Measurements from ENCODE around the gene ZSCAN25. TPM values are rescaled to one million over a fixed set of nuclear protein-coding genes. Genes with fewer than 3 reads are reported as not detected.
"Not testable (repeated sequence)": the region's sequence is repeated elsewhere in the genome, so short reads cannot be mapped to it uniquely, and the experiment has no call there.

ZSCAN25 gene
- total RNA-seq, 1 donor from 2014 or later: 11.0 TPM

GRCh38 chr7:99639267-99639666, 22.5 kb downstream of the ZSCAN25 start:
- Histone ChIP-seq H3K9me3 (ENCODE audit: control insufficient read depth in 3 of 3, low read length in 3 of 3) (no peaks in the 10 kb centered on the region), H3K4me1 (ENCODE audit: control insufficient read depth in 3 of 3, insufficient read depth in 3 of 3, low read length in 3 of 3) (no peaks in the 10 kb centered on the region)

GRCh38 chr7:99642027-99642426, 25.3 kb downstream of the ZSCAN25 start:
- Histone ChIP-seq H3K9me3 (ENCODE audit: control insufficient read depth in 3 of 3, low read length in 3 of 3) (no peaks in the 10 kb centered on the region), H3K27me3 (ENCODE audit: control insufficient read depth in 3 of 3, insufficient read depth in 3 of 3, low read length in 3 of 3) (no peaks in the 10 kb centered on the region), H3K36me3 (ENCODE audit: control insufficient read depth in 3 of 3, insufficient read depth in 3 of 3, low read length in 3 of 3) (peaks cover 7 to 18% (median 18%) of the 10 kb centered on the region in 3 donors), H3K4me1 (ENCODE audit: control insufficient read depth in 3 of 3, insufficient read depth in 3 of 3, low read length in 3 of 3) (no peaks in the 10 kb centered on the region), H3K27ac (ENCODE audit: low read depth, low read length) (no peak overlapping the region), H3K9ac (ENCODE audit: low read depth in 1 of 3, low read length in 3 of 3) (no peak overlapping the region), H3K4me3 (ENCODE audit: low read length in 3 of 3) (no peak overlapping the region)

More at GRCh38 chr7:99639267-99639666, 22.5 kb downstream of the ZSCAN25 start:
- Histone ChIP-seq H3K27me3 (ENCODE audit: control insufficient read depth in 3 of 3, insufficient read depth in 3 of 3, low read length in 3 of 3) (no peaks in the 10 kb centered on the region), H3K27ac (ENCODE audit: low read depth, low read length) (no peak overlapping the region), H3K9ac (ENCODE audit: low read depth in 1 of 3, low read length in 3 of 3) (no peak overlapping the region), H3K4me3 (ENCODE audit: low read length in 3 of 3) (no peak overlapping the region), H3K36me3 (ENCODE audit: control insufficient read depth in 3 of 3, insufficient read depth in 3 of 3, low read length in 3 of 3) (peaks cover 3 to 17% (median 15%) of the 10 kb centered on the region in 3 donors)

DNA sequence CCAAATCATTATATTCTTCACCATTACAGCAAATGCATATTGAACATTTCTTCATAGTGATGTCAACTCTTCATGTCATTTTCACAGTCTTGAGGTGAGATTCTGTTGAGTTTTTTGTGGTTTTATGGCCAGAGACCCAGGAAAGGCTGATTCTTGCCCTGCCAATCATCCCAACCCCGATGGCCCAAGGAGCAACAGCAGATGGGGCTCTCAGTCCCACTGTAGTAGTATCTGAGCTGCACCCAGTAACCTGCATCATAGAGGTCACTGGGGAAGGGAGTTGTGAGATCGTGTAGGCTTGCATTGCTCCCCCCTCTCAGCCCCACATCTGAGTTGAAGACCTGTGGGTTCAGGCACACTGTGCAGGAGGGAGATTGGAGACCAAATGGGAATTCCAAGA, 26.7 kb downstream of the ZSCAN25 start:
- Histone ChIP-seq H3K27ac (ENCODE audit: low read depth, low read length) (no peak overlapping the region), H3K9me3 (ENCODE audit: control insufficient read depth in 3 of 3, low read length in 3 of 3) (no peaks in the 10 kb centered on the region), H3K36me3 (ENCODE audit: control insufficient read depth in 3 of 3, insufficient read depth in 3 of 3, low read length in 3 of 3) (peaks cover 5 to 19% (median 15%) of the 10 kb centered on the region in 3 donors), H3K9ac (ENCODE audit: low read depth in 1 of 3, low read length in 3 of 3) (no peak overlapping the region), H3K4me1 (ENCODE audit: control insufficient read depth in 3 of 3, insufficient read depth in 3 of 3, low read length in 3 of 3) (no peaks in the 10 kb centered on the region), H3K27me3 (ENCODE audit: control insufficient read depth in 3 of 3, insufficient read depth in 3 of 3, low read length in 3 of 3) (no peaks in the 10 kb centered on the region), H3K4me3 (ENCODE audit: low read length in 3 of 3) (no peak overlapping the region)

DNA sequence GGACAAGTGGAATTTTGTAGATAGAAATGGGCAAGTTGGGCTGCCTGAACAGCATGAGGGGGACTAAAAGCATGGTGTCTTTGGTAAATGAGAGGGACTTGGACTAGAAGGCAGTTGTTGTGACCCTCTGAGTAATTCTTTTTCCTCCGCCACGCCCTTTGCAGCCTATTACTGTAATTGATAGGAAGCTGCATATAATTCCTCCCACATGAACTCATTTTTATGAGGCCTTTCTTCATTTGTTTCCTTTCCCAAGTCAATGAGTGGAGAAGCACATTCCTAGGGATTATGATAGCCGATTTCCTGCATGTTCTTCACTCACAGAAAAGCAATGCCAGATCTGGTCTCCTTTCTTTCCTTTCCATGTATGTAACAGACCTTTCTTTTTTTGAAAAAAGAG, 27.7 kb downstream of the ZSCAN25 start:
- no peak overlapping the region for H3K9ac ChIP-seq (ENCODE audit: low read depth in 1 of 3, low read length in 3 of 3)
- H3K4me3 ChIP-seq (ENCODE audit: low read length in 3 of 3): no peak overlapping the region

DNA sequence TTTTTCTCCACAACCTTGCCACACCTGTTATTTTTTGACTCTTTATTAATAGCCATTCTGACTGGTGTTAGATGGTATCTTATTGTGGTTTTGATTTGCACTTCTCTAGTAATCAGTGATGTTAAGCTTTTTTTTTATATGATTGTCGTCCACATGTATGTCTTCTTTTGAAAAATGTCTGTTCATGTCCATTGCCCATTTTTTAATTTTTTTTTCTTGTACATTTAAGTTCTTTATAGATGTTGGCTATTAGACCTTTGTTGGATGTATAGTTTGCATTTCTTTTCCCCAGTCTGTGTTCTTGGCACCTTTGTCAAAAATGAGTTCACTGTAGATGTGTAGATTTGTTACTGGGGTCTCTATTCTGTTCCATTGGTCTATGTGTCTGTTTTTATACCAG, 28.8 kb downstream of the ZSCAN25 start:
- H3K27ac ChIP-seq (ENCODE audit: low read depth, low read length): no peak overlapping the region
- peaks cover 4 to 13% (median 10%) of the 10 kb centered on the region in 3 donors for H3K36me3 ChIP-seq (ENCODE audit: control insufficient read depth in 3 of 3, insufficient read depth in 3 of 3, low read length in 3 of 3)
- no peak overlapping the region for H3K4me3 ChIP-seq (ENCODE audit: low read length in 3 of 3)
- no peaks in the 10 kb centered on the region for H3K9me3 ChIP-seq (ENCODE audit: control insufficient read depth in 3 of 3, low read length in 3 of 3)
- H3K27me3 ChIP-seq (ENCODE audit: control insufficient read depth in 3 of 3, insufficient read depth in 3 of 3, low read length in 3 of 3): no peaks in the 10 kb centered on the region
- no peaks in the 10 kb centered on the region for H3K4me1 ChIP-seq (ENCODE audit: control insufficient read depth in 3 of 3, insufficient read depth in 3 of 3, low read length in 3 of 3)
- no peak overlapping the region for H3K9ac ChIP-seq (ENCODE audit: low read depth in 1 of 3, low read length in 3 of 3)

More for the DNA sequence above, 27.7 kb downstream of the ZSCAN25 start:
- H3K36me3 ChIP-seq (ENCODE audit: control insufficient read depth in 3 of 3, insufficient read depth in 3 of 3, low read length in 3 of 3): peaks cover 4 to 16% (median 10%) of the 10 kb centered on the region in 3 donors
- no peak overlapping the region for H3K27ac ChIP-seq (ENCODE audit: low read depth, low read length)
- H3K27me3 ChIP-seq (ENCODE audit: control insufficient read depth in 3 of 3, insufficient read depth in 3 of 3, low read length in 3 of 3): no peaks in the 10 kb centered on the region
- no peaks in the 10 kb centered on the region for H3K4me1 ChIP-seq (ENCODE audit: control insufficient read depth in 3 of 3, insufficient read depth in 3 of 3, low read length in 3 of 3)
- H3K9me3 ChIP-seq (ENCODE audit: control insufficient read depth in 3 of 3, low read length in 3 of 3): no peaks in the 10 kb centered on the region

DNA sequence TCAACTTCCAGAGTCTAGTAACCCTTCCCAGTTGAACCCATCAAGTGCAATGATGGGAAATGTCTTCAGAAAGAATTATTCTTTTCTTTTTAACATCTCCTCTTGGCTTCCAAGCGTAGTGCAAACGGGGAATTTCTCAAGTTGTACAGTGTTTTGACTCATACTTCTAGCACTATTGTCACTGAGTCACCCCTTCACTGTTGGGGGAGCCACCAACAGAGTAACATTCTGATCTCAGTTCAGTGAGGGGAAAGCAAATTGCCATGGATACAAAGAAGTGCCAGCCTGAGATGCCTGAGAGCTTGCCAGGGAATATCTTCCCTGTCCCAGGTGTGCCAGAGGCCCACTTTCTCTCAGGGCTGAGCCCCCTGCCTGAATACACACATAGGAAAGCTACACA, 32.1 kb downstream of the ZSCAN25 start:
- Histone ChIP-seq H3K27me3 (ENCODE audit: control insufficient read depth in 3 of 3, insufficient read depth in 3 of 3, low read length in 3 of 3) (no peaks in the 10 kb centered on the region), H3K36me3 (ENCODE audit: control insufficient read depth in 3 of 3, insufficient read depth in 3 of 3, low read length in 3 of 3) (peaks cover 3 to 8% (median 4%) of the 10 kb centered on the region in 3 donors), H3K4me3 (ENCODE audit: low read length in 3 of 3) (no peak overlapping the region), H3K4me1 (ENCODE audit: control insufficient read depth in 3 of 3, insufficient read depth in 3 of 3, low read length in 3 of 3) (no peaks in the 10 kb centered on the region), H3K27ac (ENCODE audit: low read depth, low read length) (no peak overlapping the region), H3K9ac (ENCODE audit: low read depth in 1 of 3, low read length in 3 of 3) (no peak overlapping the region), H3K9me3 (ENCODE audit: control insufficient read depth in 3 of 3, low read length in 3 of 3) (no peaks in the 10 kb centered on the region)

- Histone ChIP-seq H3K4me1 (ENCODE audit: control insufficient read depth in 3 of 3, insufficient read depth in 3 of 3, low read length in 3 of 3) (no peaks in the 10 kb centered on the region), H3K9me3 (ENCODE audit: control insufficient read depth in 3 of 3, low read length in 3 of 3) (no peaks in the 10 kb centered on the region), H3K27me3 (ENCODE audit: control insufficient read depth in 3 of 3, insufficient read depth in 3 of 3, low read length in 3 of 3) (no peaks in the 10 kb centered on the region), H3K4me3 (ENCODE audit: low read length in 3 of 3) (no peak overlapping the region), H3K36me3 (ENCODE audit: control insufficient read depth in 3 of 3, insufficient read depth in 3 of 3, low read length in 3 of 3) (peaks cover 0 to 2% (median 2%) of the 10 kb centered on the region in 3 donors), H3K27ac (ENCODE audit: low read depth, low read length) (no peak overlapping the region), H3K9ac (ENCODE audit: low read depth in 1 of 3, low read length in 3 of 3) (no peak overlapping the region)
Observed at GRCh38 chr7:99651290-99651689, 34.5 kb downstream of the ZSCAN25 start.

GRCh38 chr7:99652671-99653070, 35.9 kb downstream of the ZSCAN25 start:
- Histone ChIP-seq H3K27ac (ENCODE audit: low read depth, low read length) (no peak overlapping the region), H3K36me3 (ENCODE audit: control insufficient read depth in 3 of 3, insufficient read depth in 3 of 3, low read length in 3 of 3) (no peaks in the 10 kb centered on the region), H3K4me3 (ENCODE audit: low read length in 3 of 3) (no peak overlapping the region), H3K9me3 (ENCODE audit: control insufficient read depth in 3 of 3, low read length in 3 of 3) (no peaks in the 10 kb centered on the region), H3K27me3 (ENCODE audit: control insufficient read depth in 3 of 3, insufficient read depth in 3 of 3, low read length in 3 of 3) (no peaks in the 10 kb centered on the region), H3K4me1 (ENCODE audit: control insufficient read depth in 3 of 3, insufficient read depth in 3 of 3, low read length in 3 of 3) (no peaks in the 10 kb centered on the region), H3K9ac (ENCODE audit: low read depth in 1 of 3, low read length in 3 of 3) (no peak overlapping the region)

DNA sequence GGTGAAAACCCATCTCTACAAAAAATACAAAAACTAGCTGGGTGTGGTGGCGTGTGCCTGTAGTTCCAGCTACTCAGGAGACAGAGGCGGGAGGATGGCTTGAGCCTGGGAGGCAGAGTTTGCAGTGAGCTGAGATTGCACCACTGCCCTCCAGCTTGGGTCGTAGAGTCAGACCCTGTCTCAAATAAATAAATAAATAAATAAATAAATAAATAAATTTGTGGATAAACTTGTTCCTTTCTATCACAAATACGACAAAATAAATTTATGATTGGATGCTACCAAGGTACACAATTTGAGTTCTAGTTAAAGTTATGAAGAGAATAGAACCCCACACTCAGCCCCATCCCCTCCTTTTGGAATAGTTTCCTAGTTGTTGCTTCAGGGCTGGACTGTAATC, 36.5 kb downstream of the ZSCAN25 start:
- not testable (repeated sequence) for H3K4me1 ChIP-seq (ENCODE audit: control insufficient read depth in 3 of 3, insufficient read depth in 3 of 3, low read length in 3 of 3); H3K27me3 ChIP-seq (ENCODE audit: control insufficient read depth in 3 of 3, insufficient read depth in 3 of 3, low read length in 3 of 3); H3K9me3 ChIP-seq (ENCODE audit: control insufficient read depth in 3 of 3, low read length in 3 of 3); H3K27ac ChIP-seq (ENCODE audit: low read depth, low read length); H3K9ac ChIP-seq (ENCODE audit: low read depth in 1 of 3, low read length in 3 of 3); H3K4me3 ChIP-seq (ENCODE audit: low read length in 3 of 3); H3K36me3 ChIP-seq (ENCODE audit: control insufficient read depth in 3 of 3, insufficient read depth in 3 of 3, low read length in 3 of 3)

GRCh38 chr7:99653754-99654153, 37.0 kb downstream of the ZSCAN25 start:
- Histone ChIP-seq H3K9me3 (ENCODE audit: control insufficient read depth in 3 of 3, low read length in 3 of 3) (no peaks in the 10 kb centered on the region), H3K4me3 (ENCODE audit: low read length in 3 of 3) (no peak overlapping the region), H3K9ac (ENCODE audit: low read depth in 1 of 3, low read length in 3 of 3) (no peak overlapping the region), H3K36me3 (ENCODE audit: control insufficient read depth in 3 of 3, insufficient read depth in 3 of 3, low read length in 3 of 3) (no peaks in the 10 kb centered on the region), H3K27ac (ENCODE audit: low read depth, low read length) (no peak overlapping the region), H3K4me1 (ENCODE audit: control insufficient read depth in 3 of 3, insufficient read depth in 3 of 3, low read length in 3 of 3) (no peaks in the 10 kb centered on the region), H3K27me3 (ENCODE audit: control insufficient read depth in 3 of 3, insufficient read depth in 3 of 3, low read length in 3 of 3) (no peaks in the 10 kb centered on the region)

- H3K27ac ChIP-seq (ENCODE audit: low read depth, low read length); H3K9me3 ChIP-seq (ENCODE audit: control insufficient read depth in 3 of 3, low read length in 3 of 3); H3K4me3 ChIP-seq (ENCODE audit: low read length in 3 of 3); H3K9ac ChIP-seq (ENCODE audit: low read depth in 1 of 3, low read length in 3 of 3); H3K27me3 ChIP-seq (ENCODE audit: control insufficient read depth in 3 of 3, insufficient read depth in 3 of 3, low read length in 3 of 3); H3K36me3 ChIP-seq (ENCODE audit: control insufficient read depth in 3 of 3, insufficient read depth in 3 of 3, low read length in 3 of 3); H3K4me1 ChIP-seq (ENCODE audit: control insufficient read depth in 3 of 3, insufficient read depth in 3 of 3, low read length in 3 of 3): not testable (repeated sequence)
Observed at GRCh38 chr7:99654626-99655025, 37.9 kb downstream of the ZSCAN25 start.
